Ectodermal cell (in vitro differentiated cells): Measurements from ENCODE around the gene SYNJ2.

Experiments
- H3K27ac ChIP-seq: 2 replicates; pipeline ENCODE4 v1.7.0; 2013; ENCODE audit warnings: mild to moderate bottlenecking, low read depth, low read length; ENCODE audit not compliant: insufficient read depth, poor library complexity, severe bottlenecking
- H3K27me3 ChIP-seq: 2 replicates; pipeline ENCODE4 v1.7.0; 2013; ENCODE audit warnings: mild to moderate bottlenecking, low read length; ENCODE audit not compliant: insufficient read depth, control insufficient read depth, poor library complexity, severe bottlenecking
- H3K36me3 ChIP-seq: one replicate; pipeline ENCODE4 v1.7.0; 2013; ENCODE audit warnings: low read length; ENCODE audit not compliant: control insufficient read depth, insufficient read depth
- H3K4me1 ChIP-seq: one replicate; pipeline ENCODE4 v1.7.0; 2013; ENCODE audit warnings: low read length; ENCODE audit not compliant: control insufficient read depth, insufficient read depth
- H3K4me3 ChIP-seq: 2 replicates; pipeline ENCODE4 v1.7.0; 2013; ENCODE audit warnings: low read depth, low read length, control low read depth; ENCODE audit not compliant: insufficient read depth
- H3K9me3 ChIP-seq: 2 replicates; pipeline ENCODE4 v1.7.0; 2013; ENCODE audit warnings: mild to moderate bottlenecking, low read length, moderate library complexity; ENCODE audit not compliant: control insufficient read depth
- WGBS, 2 experiments: methylation state at CpG; one replicate each; pipeline ENCODE4 v1.1.7; 2013; ENCODE audit warnings: missing lambda C conversion rate in 2 of 2; 5-methylcytosine and 5-hydroxymethylcytosine counted together

The SYNJ2 gene

DNA sequence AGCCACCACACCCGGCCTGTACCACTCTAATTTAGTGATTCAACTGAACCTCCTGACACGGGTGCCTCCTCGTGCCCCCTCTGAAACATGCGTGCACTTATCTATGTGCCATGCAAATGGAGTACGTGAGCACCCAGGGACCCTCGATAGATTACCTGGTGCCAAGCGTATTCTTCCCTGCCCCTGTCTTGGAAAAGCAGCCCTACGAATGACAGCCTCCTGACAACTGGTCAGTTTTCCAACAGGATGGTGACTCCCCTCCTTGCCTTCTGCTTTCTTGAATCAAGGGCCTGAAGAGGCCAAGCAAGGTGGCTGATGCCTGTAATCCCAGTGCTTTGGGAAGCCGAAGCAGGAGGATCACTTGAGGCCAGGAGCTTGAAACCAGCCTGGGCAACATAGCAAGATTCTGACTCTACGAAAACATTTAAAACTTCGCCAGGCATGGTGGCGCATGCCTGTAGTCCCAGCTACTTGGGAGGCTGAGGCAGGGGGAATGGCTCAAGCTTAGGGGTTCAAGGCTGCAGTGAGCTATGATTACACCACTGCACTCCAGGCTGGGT lies 25.4 kb upstream of the SYNJ2 start:
- no peaks in the 10 kb centered on the region for H3K27me3 ChIP-seq
- no peaks in the 10 kb centered on the region for H3K4me1 ChIP-seq
- H3K27ac ChIP-seq: no peak overlapping the region
- 93 to 95% methylated on average over 12 of the region's 12 CpGs for WGBS, 2 experiments
- no peak overlapping the region for H3K4me3 ChIP-seq
- no peaks in the 10 kb centered on the region for H3K9me3 ChIP-seq
- no peaks in the 10 kb centered on the region for H3K36me3 ChIP-seq

DNA sequence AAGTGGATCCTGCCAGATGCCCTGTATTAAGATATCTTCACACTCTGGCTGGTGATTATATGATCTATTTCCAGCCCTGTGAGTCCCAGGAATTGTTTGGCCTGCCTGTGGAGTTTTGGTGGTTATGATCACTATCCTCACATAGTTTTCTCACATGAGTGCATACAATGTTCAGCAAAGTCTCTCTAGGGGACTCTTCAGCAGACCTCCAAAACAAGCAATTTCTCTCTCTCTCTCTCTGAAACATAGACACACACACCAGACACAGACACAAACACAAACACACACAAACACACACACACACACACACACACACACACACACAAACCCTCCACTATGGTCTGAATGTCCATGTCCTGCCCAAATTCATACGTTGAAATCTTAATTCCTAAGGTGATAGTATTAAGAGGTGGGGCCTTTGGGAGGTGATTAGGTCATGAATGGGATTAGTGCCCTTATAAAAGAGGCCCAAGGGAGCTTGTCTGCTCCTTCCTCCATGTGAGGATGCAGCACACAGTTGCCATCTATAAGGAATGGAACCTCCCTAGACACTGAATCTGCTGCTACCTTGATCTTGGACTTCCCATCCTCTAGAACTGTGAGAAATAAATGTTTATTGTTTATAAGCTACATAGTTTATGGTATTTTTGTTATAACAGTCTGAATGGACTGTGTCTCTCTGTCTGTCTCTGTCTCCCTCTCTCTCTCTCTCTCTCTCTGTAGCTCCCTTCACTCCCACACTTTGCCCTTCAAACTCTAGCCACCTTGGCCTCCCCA lies 22.0 kb upstream of the SYNJ2 start:
- 89 to 100% methylated on average over 1 of the region's 1 CpG for WGBS, 2 experiments
- Histone ChIP-seq H3K4me1 (no peaks in the 10 kb centered on the region), H3K9me3 (no peaks in the 10 kb centered on the region), H3K4me3 (no peak overlapping the region), H3K36me3 (no peaks in the 10 kb centered on the region), H3K27ac (no peak overlapping the region), H3K27me3 (no peaks in the 10 kb centered on the region)

DNA sequence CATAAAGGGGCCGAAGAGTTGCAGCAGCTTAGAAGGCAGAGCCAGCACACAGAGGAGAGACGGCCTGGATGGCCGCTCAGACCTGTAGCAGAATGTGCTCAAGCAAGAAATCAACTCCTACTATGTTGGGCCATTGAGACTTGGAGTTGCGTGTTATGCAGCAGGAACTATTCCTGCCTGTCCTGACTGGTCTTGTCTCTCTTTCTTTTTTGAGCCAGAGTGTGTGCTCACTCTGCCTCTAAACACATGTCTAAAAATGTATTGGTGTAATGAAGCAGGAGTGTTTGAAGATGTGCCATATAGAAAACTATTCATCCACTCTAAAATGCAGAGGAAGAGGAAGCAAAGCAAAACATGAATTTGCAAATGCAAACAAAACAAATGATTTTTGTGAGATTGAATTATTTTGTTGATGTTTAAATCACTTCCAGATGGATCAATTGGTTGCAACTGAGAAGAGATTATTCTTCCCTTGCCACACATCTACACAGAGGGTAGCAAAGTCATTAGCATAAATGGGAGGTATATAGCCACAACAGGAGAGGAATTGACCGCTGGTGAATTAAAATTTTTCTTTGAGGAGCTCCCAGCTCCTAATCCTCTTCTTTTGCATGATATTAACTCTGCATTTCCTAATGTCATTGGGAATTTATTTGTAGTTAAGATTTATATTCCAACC lies 20.4 kb upstream of the SYNJ2 start:
- no peak overlapping the region for H3K27ac ChIP-seq
- 94 to 96% methylated on average over 4 to 5 of the region's 5 CpGs for WGBS, 2 experiments
- no peak overlapping the region for H3K4me3 ChIP-seq
- no peaks in the 10 kb centered on the region for H3K4me1 ChIP-seq
- H3K27me3 ChIP-seq: no peaks in the 10 kb centered on the region
- H3K9me3 ChIP-seq: no peaks in the 10 kb centered on the region
- H3K36me3 ChIP-seq: no peaks in the 10 kb centered on the region

DNA sequence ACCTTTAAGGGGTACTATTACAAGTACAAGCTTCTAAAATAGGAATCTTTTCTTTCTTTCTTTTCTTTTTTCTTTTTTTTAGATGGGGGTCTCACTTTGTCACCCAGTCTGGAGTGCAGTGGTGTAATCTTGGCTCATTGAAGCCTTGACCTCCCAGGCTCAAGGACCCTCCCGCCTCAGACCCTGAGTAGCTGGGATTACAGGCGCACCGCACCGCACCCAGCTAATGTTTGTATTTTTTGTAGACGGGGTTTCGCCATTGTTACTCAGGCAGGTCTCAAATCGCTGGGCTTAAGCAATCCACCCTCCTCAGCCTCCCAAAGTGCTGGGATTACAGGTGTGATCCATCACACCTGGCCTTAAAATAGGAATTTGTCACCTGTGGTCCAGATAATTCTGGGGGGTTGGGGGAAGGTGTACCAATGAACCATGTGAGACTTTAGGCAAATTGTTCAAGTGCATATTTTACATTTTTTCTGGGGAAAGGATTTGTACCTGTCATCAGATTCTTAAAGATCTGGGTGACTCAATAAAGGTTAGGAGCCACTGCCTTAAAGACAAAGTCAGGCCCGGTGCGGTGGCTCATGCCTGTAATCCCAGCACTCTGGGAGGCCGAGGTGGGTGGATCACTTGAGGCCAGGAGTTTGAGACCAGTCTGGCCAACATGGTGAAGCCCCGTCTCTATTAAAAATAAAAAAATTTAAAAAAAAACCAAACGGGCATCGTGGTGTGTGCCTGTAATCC lies 19.7 kb upstream of the SYNJ2 start:
- 93 to 94% methylated on average over 13 of the region's 13 CpGs for WGBS, 2 experiments
- Histone ChIP-seq H3K4me1 (peaks cover 4% of the 10 kb centered on the region), H3K9me3 (no peaks in the 10 kb centered on the region), H3K4me3 (no peak overlapping the region), H3K27ac (no peak overlapping the region), H3K36me3 (no peaks in the 10 kb centered on the region), H3K27me3 (no peaks in the 10 kb centered on the region)

DNA sequence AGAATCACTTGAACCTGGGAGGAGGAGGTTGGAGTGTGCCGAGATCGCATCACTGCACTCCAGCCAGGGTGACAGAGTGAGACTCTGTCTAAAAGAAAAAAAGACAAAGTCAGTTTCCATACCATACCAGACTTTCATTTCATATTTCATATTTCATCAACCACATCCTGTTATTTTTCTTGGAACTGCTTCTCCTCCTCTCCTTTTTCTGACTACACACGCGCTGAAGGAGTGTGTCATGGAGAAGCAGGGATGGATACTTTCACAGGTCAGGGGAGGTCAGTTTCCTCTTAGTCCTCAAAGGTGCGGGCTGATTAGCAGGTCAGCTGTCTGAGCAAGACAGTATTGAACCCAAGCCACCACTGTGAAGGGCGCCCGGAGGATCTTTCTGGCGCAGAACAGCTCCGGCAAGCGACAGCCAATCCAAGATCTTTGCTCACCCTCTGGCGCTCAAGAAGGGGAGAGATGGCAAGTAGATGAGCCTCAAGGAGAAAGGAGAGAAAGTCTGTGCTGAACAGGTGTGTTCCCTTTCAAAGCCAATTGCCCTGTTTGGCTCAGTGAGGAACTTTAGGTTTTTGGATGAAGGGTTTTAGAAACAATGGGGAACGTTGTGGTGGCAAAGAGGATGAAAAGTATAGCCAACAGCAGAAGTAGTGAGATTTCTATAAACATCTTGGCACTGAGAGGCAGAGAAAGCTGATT lies 18.9 kb upstream of the SYNJ2 start:
- 95% methylated on average over 12 of the region's 12 CpGs for WGBS, 2 experiments
- no peak overlapping the region for H3K4me3 ChIP-seq
- peaks cover 4% of the 10 kb centered on the region for H3K4me1 ChIP-seq
- H3K27me3 ChIP-seq: no peaks in the 10 kb centered on the region
- H3K27ac ChIP-seq: no peak overlapping the region
- H3K36me3 ChIP-seq: no peaks in the 10 kb centered on the region
- no peaks in the 10 kb centered on the region for H3K9me3 ChIP-seq

DNA sequence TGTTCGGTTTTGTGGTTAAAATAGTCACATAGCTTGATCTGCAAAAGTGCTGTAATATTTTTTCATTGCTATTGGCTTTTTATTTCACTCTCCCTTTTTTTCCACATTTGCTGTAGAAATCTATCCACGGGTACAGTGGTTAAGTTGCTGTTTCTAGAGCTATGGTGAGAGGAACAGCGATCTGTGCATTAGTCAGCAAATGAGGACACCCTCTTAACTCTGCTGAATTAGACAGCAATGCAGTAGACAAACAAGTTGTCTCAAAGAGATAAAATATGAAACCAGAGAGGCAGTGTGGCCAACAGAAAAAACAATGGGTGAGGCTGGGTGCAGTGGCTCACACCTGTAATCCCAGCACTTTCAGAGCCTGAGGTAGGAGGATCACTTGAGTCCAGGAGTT lies 17.6 kb upstream of the SYNJ2 start:
- no peak overlapping the region for H3K27ac ChIP-seq
- no peaks in the 10 kb centered on the region for H3K9me3 ChIP-seq
- WGBS, 2 experiments: 97% methylated on average over 2 to 3 of the region's 3 CpGs

DNA sequence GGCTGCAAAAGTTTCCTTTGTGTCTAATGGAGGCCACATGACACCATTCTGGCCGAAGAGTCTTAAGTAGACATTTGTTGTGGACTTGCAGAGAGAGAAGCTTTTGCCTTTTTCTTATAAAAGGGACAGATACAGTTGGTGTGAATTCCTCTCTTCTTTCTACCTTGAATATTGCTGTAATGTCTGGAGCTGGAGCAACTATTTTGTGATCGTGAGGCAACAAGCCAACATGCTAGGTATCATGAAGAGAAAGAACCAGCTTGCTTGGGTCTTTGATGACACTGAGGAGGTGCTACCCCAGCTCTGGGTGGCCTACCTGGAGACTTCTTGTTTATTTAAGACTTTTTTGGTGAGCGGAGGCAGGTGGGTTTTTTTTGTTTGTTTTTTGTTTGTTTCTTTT lies 16.3 kb upstream of the SYNJ2 start:
- no peaks in the 10 kb centered on the region for H3K27me3 ChIP-seq
- no peaks in the 10 kb centered on the region for H3K9me3 ChIP-seq
- no peak overlapping the region for H3K4me3 ChIP-seq
- no peaks in the 10 kb centered on the region for H3K36me3 ChIP-seq
- WGBS, 2 experiments: 94 to 98% methylated on average over 3 of the region's 3 CpGs
- no peak overlapping the region for H3K27ac ChIP-seq
- peaks cover 4% of the 10 kb centered on the region for H3K4me1 ChIP-seq

More for the DNA sequence above, 17.6 kb upstream of the SYNJ2 start:
- no peaks in the 10 kb centered on the region for H3K27me3 ChIP-seq
- H3K4me1 ChIP-seq: peaks cover 4% of the 10 kb centered on the region
- H3K36me3 ChIP-seq: no peaks in the 10 kb centered on the region
- H3K4me3 ChIP-seq: no peak overlapping the region

DNA sequence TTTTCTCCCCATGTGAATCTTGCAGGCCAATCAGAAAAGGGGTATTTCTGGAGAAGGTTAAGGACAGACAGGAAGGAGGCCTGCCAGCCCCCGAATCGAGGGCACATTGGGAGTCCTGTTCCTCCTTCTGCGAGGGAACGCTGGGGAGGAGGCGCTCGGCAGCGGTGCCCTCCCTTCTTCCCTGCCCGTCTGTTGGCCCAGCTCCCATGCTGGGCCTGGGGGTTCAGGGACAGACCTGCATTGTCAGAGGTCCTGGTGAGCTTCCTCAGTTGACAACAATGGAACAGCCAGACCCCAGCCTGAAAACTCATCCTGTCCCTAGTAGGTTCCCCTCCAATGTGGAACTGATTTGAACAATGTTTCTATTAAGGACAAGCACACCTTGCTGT lies 15.1 kb upstream of the SYNJ2 start:
- Histone ChIP-seq H3K4me1 (peaks cover 4% of the 10 kb centered on the region), H3K36me3 (no peaks in the 10 kb centered on the region), H3K27ac (no peak overlapping the region), H3K9me3 (no peaks in the 10 kb centered on the region), H3K27me3 (no peaks in the 10 kb centered on the region), H3K4me3 (no peak overlapping the region)
- 62 to 73% methylated on average over 8 of the region's 8 CpGs for WGBS, 2 experiments

DNA sequence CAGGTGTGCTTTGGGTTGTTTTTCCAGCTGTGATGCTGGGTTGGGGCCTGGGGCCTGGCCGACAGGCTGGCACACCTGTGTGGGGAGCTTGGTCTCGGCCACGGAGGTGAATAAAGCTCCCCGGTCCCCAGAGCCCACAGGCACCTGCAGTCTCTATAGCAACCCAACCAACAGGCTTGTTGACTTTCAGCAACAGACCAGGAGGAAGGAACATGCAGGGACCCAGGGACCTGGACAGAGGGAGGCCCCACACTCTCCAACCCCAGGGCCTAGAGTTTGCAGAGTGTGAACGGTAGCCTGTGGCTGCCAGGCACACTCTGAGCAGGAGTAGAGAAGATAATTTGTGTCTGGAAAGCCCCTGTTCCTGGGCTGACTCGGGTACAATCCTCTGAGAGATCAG lies 14.6 kb upstream of the SYNJ2 start:
- H3K27me3 ChIP-seq: no peaks in the 10 kb centered on the region
- peaks cover 4% of the 10 kb centered on the region for H3K4me1 ChIP-seq
- no peaks in the 10 kb centered on the region for H3K36me3 ChIP-seq
- 83 to 86% methylated on average over 6 of the region's 6 CpGs for WGBS, 2 experiments
- no peaks in the 10 kb centered on the region for H3K9me3 ChIP-seq
- H3K4me3 ChIP-seq: no peak overlapping the region
- H3K27ac ChIP-seq: no peak overlapping the region
